Fibroblast of lung (primary cell): Measurements from ENCODE around the gene TBC1D21. TPM values are rescaled to one million over a fixed set of nuclear protein-coding genes. Genes with fewer than 3 reads are reported as not detected.
A peak's percentile ranks its signal among the peaks of the same experiment; 100 is the strongest.

Source experiments
- DNase-seq, 2 donors: peaks; one replicate each; pipeline versions ENCODE4 v3.0.0 to v3.0.0-alpha.2; 2010; ENCODE audit warnings: low read depth in 2 of 2
- H2AFZ ChIP-seq: 2 replicates; pipeline ENCODE4 v1.5.1; 2012; ENCODE audit warnings: low read length, control low read depth, inconsistent platforms
- H3K27ac ChIP-seq: 2 replicates; pipeline ENCODE4 v1.5.1; 2011; ENCODE audit warnings: low read length, control low read depth; ENCODE audit not compliant: insufficient read depth
- H3K27me3 ChIP-seq: 2 replicates; pipeline ENCODE4 v1.5.1; 2011; ENCODE audit warnings: mild to moderate bottlenecking, low read length; ENCODE audit not compliant: control insufficient read depth, insufficient read depth
- H3K36me3 ChIP-seq: 2 replicates; pipeline ENCODE4 v1.5.1; 2011; ENCODE audit warnings: low read length; ENCODE audit not compliant: control insufficient read depth, insufficient read depth
- H3K4me1 ChIP-seq: 2 replicates; pipeline ENCODE4 v1.5.1; 2011; ENCODE audit warnings: low read length; ENCODE audit not compliant: control insufficient read depth, insufficient read depth; ENCODE audit errors: extremely low read depth
- H3K4me2 ChIP-seq: 2 replicates; pipeline ENCODE4 v1.5.1; 2011; ENCODE audit warnings: low read length, control low read depth; ENCODE audit not compliant: insufficient read depth; ENCODE audit errors: extremely low read depth
- H3K4me3 ChIP-seq, 4 experiments: fragments of 200-600 bp in 1 of 4; sonication (generic) in 1 of 4; replicated peaks in 1 of 4; 2 replicates each; pipeline ENCODE4 v1.5.1; 2011 to 2016; ENCODE audit warnings: low read length in 4 of 4, low read depth in 3 of 4, mild to moderate bottlenecking in 3 of 4, control low read depth in 2 of 4, inconsistent platforms in 1 of 4, mixed read lengths in 1 of 4; ENCODE audit not compliant: insufficient read depth in 1 of 4; ENCODE audit errors: control extremely low read depth in 1 of 4
- H3K79me2 ChIP-seq: 2 replicates; pipeline ENCODE4 v1.5.1; 2012; ENCODE audit warnings: mild to moderate bottlenecking, low read length, inconsistent platforms; ENCODE audit not compliant: control insufficient read depth, insufficient read depth
- H3K9ac ChIP-seq: 2 replicates; pipeline ENCODE4 v1.5.1; 2011; ENCODE audit warnings: mild to moderate bottlenecking, low read length, control low read depth; ENCODE audit not compliant: insufficient read depth
- H3K9me3 ChIP-seq: 2 replicates; pipeline ENCODE4 v1.5.1; 2012; ENCODE audit warnings: low read depth, low read length; ENCODE audit not compliant: control insufficient read depth, insufficient read depth
- H4K20me1 ChIP-seq: 2 replicates; pipeline ENCODE4 v1.5.1; 2011; ENCODE audit warnings: low read length; ENCODE audit not compliant: control insufficient read depth, insufficient read depth; ENCODE audit errors: extremely low read depth
- EZH2 ChIP-seq: IDR thresholded peaks from 2 replicates; pipeline ENCODE4 v1.5.1; 2012; ENCODE audit warnings: low read length, control low read depth, mild to moderate bottlenecking; ENCODE audit errors: missing control alignments
- polyA plus RNA-seq, 2 donors: library from polyadenylated mRNA; depleted of rRNA in 1 of 2; stranded (reverse) in 1 of 2; unstranded in 1 of 2; fragments of >200 nt; gene quantifications; 2 replicates each; pipeline ENCODE4 v1.2.1, GENCODE V29; 2011 to 2012; ENCODE audit warnings: missing spikeins in 1 of 2
- total RNA-seq: library from RNA; depleted of rRNA; stranded (reverse); fragments of >200 nt; gene quantifications from 2 replicates; pipeline ENCODE4 v1.2.1, GENCODE V29; 2014
- TF ChIP-seq, protein P1 (sequence below), 2 donors: IDR thresholded peaks in 1 of 2; conservative IDR thresholded peaks in 1 of 2; 1 replicate in 1 of 2; 2 replicates in 1 of 2; pipeline ENCODE4 v1.5.1; 2011 to 2012; ENCODE audit warnings: low read length in 2 of 2, control low read depth in 1 of 2, inconsistent platforms in 1 of 2, low read depth in 1 of 2, mild to moderate bottlenecking in 1 of 2

Gene TBC1D21
- total and polyA plus RNA-seq, 2 donors (not counting 1 experiment from before 2014, with no cell fraction given) = not detected

DNA sequence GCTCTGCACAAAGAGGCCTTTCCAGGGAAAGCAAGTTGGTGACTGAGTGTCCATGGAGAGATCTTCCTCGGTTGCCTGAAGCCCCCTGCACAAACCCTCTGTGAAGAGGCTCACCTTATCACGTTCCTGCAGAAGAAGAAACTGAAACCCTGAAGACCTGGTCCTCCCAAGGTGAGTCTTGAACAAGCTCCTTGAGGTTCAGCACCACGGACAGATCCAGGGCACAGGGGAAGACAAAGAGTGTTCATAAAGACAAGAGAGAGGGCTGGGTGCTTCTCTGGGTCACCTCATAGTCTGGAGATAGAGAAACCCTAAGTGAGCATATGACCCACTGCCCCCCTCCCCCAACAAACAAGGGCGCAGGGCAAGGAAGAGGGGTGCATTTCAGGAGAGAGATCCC is 21.7 kb upstream of the TBC1D21 start:
- Histone ChIP-seq H3K9me3 (no peaks in the 10 kb centered on the region), H3K4me2 (no peak overlapping the region), H3K9ac (no peak overlapping the region), H4K20me1 (no peaks in the 10 kb centered on the region), H3K27ac (no peak overlapping the region), H3K79me2 (no peaks in the 10 kb centered on the region), H3K27me3 (peaks cover 3% of the 10 kb centered on the region), H2AFZ (no peak overlapping the region), H3K4me1 (no peaks in the 10 kb centered on the region), H3K4me3 (no peak overlapping the region), H3K36me3 (no peaks in the 10 kb centered on the region)
- TF ChIP-seq EZH2 = no peak
- TF ChIP-seq, protein P1, sequence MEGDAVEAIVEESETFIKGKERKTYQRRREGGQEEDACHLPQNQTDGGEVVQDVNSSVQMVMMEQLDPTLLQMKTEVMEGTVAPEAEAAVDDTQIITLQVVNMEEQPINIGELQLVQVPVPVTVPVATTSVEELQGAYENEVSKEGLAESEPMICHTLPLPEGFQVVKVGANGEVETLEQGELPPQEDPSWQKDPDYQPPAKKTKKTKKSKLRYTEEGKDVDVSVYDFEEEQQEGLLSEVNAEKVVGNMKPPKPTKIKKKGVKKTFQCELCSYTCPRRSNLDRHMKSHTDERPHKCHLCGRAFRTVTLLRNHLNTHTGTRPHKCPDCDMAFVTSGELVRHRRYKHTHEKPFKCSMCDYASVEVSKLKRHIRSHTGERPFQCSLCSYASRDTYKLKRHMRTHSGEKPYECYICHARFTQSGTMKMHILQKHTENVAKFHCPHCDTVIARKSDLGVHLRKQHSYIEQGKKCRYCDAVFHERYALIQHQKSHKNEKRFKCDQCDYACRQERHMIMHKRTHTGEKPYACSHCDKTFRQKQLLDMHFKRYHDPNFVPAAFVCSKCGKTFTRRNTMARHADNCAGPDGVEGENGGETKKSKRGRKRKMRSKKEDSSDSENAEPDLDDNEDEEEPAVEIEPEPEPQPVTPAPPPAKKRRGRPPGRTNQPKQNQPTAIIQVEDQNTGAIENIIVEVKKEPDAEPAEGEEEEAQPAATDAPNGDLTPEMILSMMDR (conservative IDR thresholded peaks at IDR 0.05 in 1 of 2, IDR thresholded peaks at IDR 0.05 in 1 of 2; ENCODE audit: low read depth in 1 of 2, low read length in 2 of 2) = no peak
- DNase-seq = peak; percentile 59 to 69

DNA sequence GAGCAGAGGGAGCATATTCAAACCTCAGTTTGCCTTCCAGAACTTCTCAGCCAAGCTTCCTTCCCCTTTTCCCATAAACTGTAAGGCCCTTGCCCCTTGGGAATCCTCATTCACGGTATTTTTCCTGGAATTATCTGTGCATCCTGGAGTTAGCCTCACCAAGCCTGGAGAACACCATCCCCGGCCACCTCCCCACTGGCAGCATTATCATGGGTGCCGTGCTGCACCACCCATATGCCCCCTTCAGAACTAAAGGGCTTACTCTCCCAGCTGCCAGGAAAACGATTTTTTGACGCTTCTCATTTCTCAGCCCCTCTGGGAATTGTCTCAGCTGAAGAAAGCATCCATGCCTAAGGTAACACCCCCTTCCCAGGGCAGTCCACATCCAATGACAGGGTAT is 20.9 kb upstream of the TBC1D21 start:
- no peak overlapping the region for H2AFZ ChIP-seq
- no peak overlapping the region for H3K4me3 ChIP-seq
- no peaks in the 10 kb centered on the region for H4K20me1 ChIP-seq
- H3K36me3 ChIP-seq = no peaks in the 10 kb centered on the region
- H3K4me1 ChIP-seq = no peaks in the 10 kb centered on the region
- H3K9me3 ChIP-seq = no peaks in the 10 kb centered on the region
- TF ChIP-seq, protein P1 (conservative IDR thresholded peaks at IDR 0.05 in 1 of 2, IDR thresholded peaks at IDR 0.05 in 1 of 2; ENCODE audit: low read depth in 1 of 2, low read length in 2 of 2) = no peak
- no peak for TF ChIP-seq EZH2
- no peak overlapping the region for H3K27ac ChIP-seq
- peaks cover 3% of the 10 kb centered on the region for H3K27me3 ChIP-seq
- H3K79me2 ChIP-seq = no peaks in the 10 kb centered on the region
- no peak overlapping the region for H3K4me2 ChIP-seq
- DNase-seq = no peak
- no peak overlapping the region for H3K9ac ChIP-seq

DNA sequence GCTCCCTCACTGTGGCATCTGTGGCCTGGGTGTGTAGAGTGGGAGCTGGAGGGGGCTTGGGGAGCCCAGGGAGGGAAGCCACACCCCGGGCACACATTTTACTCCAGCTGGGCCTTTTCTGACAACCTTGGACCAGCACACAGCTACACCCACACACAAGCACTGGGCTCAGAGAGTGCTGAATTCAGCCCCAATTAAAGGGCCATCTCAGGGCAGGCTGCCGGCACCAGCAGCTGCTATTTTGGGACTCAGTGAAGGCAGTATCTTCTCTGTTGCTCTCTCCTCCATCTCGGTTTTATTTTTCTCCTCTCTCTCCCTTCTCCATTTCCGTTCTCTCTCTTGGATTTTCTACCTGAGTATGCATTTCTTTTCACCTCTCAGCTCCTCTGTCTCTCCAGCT is 19.1 kb upstream of the TBC1D21 start:
- Histone ChIP-seq H3K4me1 (no peaks in the 10 kb centered on the region), H2AFZ (no peak overlapping the region), H3K79me2 (no peaks in the 10 kb centered on the region), H3K4me3 (no peak overlapping the region), H4K20me1 (no peaks in the 10 kb centered on the region), H3K36me3 (no peaks in the 10 kb centered on the region), H3K9me3 (no peaks in the 10 kb centered on the region), H3K4me2 (no peak overlapping the region), H3K27me3 (peaks cover 3% of the 10 kb centered on the region), H3K27ac (no peak overlapping the region), H3K9ac (no peak overlapping the region)
- TF ChIP-seq EZH2 = no peak
- TF ChIP-seq, protein P1 (conservative IDR thresholded peaks at IDR 0.05 in 1 of 2, IDR thresholded peaks at IDR 0.05 in 1 of 2; ENCODE audit: low read depth in 1 of 2, low read length in 2 of 2) = no peak
- DNase-seq = no peak
